GM12874 (cell line): ENCODE results near the gene LRRTM2.

Experiments
- TF ChIP-seq, protein P1 (sequence below): IDR thresholded peaks from 2 replicates; pipeline ENCODE4 v1.5.1; 2011; ENCODE audit warnings: low read depth, mild to moderate bottlenecking, control low read depth, low read length, moderate library complexity; ENCODE audit not compliant: insufficient read depth

Gene LRRTM2

DNA sequence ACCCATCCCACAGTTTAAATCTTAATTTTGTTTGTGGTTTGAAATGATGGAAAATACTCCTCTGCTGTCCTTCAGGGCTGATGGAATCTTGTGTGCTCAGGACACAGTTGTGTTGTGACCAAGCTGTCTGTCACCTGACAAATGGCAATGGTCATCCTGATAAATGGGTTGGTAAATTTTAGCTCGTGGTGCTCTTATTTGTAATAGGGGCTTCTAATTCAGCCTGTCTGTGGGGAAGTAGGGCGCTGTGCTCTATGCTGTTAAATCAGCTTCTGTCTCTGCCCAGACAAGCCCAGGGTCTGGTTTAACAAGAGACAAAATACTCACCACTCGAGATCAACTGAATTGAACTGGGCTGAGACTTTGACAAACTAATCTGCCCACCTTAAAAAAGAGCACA lies 4.5 kb downstream of the LRRTM2 start:
- TF ChIP-seq, protein P1, sequence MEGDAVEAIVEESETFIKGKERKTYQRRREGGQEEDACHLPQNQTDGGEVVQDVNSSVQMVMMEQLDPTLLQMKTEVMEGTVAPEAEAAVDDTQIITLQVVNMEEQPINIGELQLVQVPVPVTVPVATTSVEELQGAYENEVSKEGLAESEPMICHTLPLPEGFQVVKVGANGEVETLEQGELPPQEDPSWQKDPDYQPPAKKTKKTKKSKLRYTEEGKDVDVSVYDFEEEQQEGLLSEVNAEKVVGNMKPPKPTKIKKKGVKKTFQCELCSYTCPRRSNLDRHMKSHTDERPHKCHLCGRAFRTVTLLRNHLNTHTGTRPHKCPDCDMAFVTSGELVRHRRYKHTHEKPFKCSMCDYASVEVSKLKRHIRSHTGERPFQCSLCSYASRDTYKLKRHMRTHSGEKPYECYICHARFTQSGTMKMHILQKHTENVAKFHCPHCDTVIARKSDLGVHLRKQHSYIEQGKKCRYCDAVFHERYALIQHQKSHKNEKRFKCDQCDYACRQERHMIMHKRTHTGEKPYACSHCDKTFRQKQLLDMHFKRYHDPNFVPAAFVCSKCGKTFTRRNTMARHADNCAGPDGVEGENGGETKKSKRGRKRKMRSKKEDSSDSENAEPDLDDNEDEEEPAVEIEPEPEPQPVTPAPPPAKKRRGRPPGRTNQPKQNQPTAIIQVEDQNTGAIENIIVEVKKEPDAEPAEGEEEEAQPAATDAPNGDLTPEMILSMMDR, result no peak

DNA sequence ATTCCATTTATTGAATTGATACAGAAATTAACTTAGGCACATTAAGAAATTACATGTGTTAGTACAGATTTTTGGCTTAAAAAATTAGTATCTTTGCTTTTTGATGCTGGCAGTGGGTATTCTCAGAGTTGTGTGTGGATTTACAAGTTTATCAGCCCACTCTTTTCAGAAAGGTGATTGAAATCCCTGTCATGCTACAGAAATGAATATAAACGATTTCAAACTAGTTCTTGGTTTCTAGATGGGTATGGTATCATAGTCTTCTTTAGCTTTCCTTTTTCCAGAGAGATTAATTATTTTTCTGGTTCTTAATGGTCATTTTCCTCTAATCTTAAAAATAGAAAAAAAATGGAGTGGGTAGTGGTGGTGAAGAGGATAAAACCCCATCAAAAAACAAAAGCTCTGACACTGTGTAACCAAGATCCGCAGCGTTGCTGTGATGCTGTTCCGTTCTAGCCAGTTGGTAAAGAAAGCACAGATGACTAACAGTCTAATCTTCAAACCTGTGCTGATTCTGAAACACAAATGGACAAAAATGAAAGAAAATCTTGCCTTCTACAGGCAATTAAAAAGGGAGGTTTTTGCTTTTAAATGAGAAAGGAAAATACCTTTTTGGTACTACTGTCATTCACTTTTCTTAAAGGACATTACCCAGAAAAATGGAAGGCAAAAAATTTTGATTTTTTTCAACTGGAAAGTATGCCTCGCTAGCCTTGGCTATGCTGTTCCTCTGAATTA lies 5.2 kb downstream of the LRRTM2 start:
- TF ChIP-seq, protein P1, result no peak

DNA sequence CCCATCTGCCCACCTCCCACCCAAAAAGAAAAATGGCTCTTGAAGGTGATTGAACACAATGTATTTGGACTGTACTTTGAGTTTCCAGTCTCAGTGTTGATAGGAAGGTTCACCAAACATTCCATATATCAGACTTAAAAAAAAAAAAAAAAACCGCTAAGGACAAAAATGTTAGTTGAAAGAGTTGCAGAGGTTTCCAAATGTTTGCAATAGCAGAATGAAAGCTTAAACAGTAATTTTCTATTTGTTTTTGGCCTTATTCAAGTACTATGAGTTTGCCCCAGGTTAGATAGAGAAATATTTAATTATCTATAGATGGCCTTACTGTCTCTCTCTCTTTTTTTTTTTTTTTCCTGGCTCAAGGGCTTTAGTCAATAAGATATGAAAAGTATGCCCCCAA lies 6.1 kb downstream of the LRRTM2 start:
- TF ChIP-seq, protein P1, result no peak

DNA sequence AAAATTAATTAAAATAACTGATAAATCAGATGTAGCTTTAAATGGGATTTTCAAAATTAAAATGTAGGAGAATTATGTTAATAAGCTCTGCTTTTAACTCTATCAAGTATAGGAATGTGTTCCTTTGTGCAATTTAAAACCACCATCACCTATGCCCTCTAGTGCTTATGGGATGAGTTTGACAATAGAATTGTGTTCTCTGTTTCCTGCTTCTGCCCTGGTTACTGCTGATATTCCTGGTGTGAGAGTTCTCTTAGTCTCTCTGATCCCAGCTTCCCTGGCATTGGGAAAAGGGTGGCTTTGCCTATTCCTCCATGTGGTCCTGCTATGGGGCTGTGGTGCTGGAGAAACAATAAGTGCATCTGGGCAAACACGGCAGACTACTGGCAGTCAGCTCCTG lies 8.1 kb downstream of the LRRTM2 start:
- TF ChIP-seq, protein P1, result no peak

DNA sequence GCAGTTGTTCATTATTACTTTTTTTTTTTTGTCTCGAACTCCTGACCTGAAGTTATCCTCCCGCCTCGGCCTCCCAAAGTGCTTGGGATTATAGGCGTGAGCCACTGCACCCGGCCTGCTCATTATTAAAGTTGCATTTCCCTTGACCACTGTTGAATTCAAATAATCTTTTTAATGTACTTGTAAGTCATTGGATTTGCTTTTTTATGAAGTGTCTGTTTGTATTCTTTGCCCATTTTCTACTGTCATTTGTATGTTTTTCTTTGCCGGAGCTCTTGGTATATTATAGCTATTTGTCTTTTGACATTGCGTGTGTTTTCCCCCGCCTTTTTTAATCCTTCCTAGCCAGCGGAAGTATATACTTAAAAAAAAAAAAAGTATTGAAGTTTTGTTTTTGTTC lies 22.0 kb downstream of the LRRTM2 start:
- TF ChIP-seq, protein P1, result no peak

DNA sequence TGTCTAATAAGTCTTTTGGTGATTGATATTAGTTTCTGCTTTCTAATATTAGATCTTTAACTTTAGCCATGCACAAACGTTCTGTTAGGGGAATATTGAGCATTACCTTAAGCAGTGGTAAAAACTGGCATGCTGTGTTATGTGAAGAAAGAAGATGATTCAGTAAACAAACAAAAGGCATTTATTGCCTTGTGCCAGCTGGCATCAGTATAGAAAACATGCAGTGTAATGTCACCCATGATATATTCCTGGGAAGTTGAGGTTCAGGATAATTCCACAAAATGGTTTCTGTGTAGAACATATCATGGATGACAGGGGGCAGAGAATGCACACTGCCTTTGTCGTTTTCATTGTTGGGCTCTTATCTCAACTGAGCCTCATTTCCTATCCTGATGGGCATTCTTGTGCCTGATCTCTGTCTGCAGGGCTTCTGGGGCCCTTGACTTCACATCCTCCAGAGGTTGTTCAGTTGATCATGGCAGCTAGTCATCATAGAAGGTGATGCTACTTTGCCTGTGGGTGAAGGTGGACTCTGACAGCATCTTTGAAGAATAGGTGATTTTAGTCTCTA lies 24.2 kb downstream of the LRRTM2 start:
- TF ChIP-seq, protein P1, result no peak

DNA sequence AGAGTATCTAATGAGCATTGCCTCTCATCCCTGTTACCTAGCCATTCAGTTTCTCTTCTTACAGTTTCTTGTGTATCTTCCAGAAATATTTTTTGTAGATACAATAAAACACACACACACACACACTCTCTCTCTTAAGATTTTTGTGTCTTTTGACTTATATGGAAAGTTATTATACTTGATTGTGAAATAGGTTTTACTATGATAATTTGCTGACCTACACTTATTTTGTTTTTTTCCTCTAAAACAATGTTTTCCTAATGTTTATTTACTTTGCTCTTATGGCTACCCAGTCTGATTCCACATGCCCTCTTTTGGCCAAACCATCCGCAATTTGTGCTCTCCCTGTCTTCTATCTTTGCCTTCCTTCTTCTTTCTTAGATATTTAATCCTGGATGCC lies 25.3 kb downstream of the LRRTM2 start:
- TF ChIP-seq, protein P1, result no peak
